ENCODE results near the gene SLC25A11. TPM values are rescaled to one million over a fixed set of nuclear protein-coding genes. Genes with fewer than 3 reads are reported as not detected.

SLC25A11 gene
- polyA plus RNA-seq, 1 experiment = 44.7 TPM

DNA sequence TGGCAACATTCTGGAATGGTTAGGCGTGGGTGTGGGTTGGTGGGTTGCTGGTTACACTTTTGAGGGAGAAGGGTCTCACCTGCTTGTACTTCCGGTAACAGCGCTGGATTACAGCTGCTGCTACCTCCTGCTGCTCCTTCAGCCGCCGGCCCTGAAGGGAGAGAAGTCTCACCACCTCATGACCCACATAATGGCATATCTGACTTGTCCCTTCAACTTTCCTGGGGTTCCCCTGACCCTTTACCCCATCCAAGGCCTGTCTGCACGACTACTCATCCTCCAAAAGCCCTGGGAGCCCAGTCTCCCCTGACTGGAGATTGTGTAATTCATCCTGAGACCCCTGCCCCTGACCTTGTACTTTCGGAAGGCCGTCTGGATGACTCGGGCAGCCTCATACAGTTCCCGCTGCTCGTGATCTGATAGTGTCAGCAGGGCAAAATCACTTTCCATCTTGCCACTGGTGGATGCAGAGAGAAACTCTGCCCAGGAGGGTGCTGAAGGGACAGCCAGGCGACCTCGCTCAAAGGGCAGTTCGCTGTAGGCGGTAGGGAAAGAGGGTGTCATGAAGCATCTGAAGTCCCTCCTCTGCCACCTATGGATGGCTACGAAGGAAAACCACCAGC is 29.8 kb upstream of the SLC25A11 start:
- Histone ChIP-seq H3K4me3 (ENCODE audit: low read depth, low read length) (peak overlapping the region; percentile 78), H3K27ac (ENCODE audit: low read depth, low read length) (peak overlapping the region; percentile 98), H3K9me3 (ENCODE audit: control insufficient read depth, insufficient read depth, low read length) (peaks cover 5% of the 10 kb centered on the region; the same call in 1 of the 2 replicates), H3K27me3 (ENCODE audit: control insufficient read depth, insufficient read depth, low read length) (no peaks in the 10 kb centered on the region)
- ChIA-PET CTCF (interaction anchor here (1.2 to 1.8 kb wide), 2 partner anchors 17 to 61 kb away, joined by 5 to 6 read pairs; partner anchors contain the start of gene CAMTA2), POLR2A (interaction anchor here (0.5 to 5.6 kb wide), 6 partner anchors 20 to 174 kb away, joined by 3 to 128 read pairs (median 4); partner anchors contain the start of genes ENO3, KIF1C, PFN1 and RNF167)
- TF ChIP-seq, protein P1, sequence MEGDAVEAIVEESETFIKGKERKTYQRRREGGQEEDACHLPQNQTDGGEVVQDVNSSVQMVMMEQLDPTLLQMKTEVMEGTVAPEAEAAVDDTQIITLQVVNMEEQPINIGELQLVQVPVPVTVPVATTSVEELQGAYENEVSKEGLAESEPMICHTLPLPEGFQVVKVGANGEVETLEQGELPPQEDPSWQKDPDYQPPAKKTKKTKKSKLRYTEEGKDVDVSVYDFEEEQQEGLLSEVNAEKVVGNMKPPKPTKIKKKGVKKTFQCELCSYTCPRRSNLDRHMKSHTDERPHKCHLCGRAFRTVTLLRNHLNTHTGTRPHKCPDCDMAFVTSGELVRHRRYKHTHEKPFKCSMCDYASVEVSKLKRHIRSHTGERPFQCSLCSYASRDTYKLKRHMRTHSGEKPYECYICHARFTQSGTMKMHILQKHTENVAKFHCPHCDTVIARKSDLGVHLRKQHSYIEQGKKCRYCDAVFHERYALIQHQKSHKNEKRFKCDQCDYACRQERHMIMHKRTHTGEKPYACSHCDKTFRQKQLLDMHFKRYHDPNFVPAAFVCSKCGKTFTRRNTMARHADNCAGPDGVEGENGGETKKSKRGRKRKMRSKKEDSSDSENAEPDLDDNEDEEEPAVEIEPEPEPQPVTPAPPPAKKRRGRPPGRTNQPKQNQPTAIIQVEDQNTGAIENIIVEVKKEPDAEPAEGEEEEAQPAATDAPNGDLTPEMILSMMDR (IDR thresholded peaks at IDR 0.05; ENCODE audit: low read depth, low read length) = no peak
- no peak for DNase-seq (ENCODE audit: low read depth, low spot score)

DNA sequence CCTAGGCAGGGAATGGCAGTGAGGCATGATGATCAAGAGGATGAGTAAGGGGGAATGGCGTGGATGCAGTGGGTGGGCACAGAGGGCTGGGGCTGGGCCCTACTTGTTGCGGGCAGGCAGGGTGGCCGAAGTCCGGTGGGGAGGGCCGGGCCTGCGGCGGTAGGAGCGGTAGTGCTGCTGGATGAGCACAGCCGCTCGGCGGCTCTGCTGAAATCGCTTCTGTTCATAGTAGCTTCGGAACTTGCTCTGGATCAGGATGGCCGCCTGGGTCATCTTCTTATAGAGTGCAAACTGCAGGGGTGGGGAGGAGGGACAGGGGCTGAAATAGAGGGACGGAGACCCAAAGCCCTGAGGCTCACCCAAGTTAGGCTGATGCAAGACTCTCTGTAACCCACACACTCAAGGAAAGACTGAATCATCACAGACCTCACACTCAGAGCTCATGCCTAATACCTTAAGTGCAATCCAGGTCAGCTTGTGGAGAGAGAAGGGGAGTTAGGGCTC is 29.3 kb upstream of the SLC25A11 start:
- peak; percentile 85 for DNase-seq (ENCODE audit: low read depth, low spot score)
- peaks cover 5% of the 10 kb centered on the region; the same call in 1 of the 2 replicates for H3K9me3 ChIP-seq (ENCODE audit: control insufficient read depth, insufficient read depth, low read length)
- peak overlapping the region; percentile 78 for H3K4me3 ChIP-seq (ENCODE audit: low read depth, low read length)
- ChIA-PET CTCF (interaction anchor here (1.8 kb wide), 1 partner anchor 60 kb away, joined by 5 read pairs; no protein-coding TSS in a partner anchor), POLR2A (interaction anchor here (0.5 to 5.6 kb wide), 6 partner anchors 20 to 173 kb away, joined by 3 to 128 read pairs (median 4); partner anchors contain the start of genes ENO3, KIF1C, PFN1 and RNF167)
- TF ChIP-seq, protein P1 (IDR thresholded peaks at IDR 0.05; ENCODE audit: low read depth, low read length) = no peak
- H3K27ac ChIP-seq (ENCODE audit: low read depth, low read length) = peak overlapping the region; percentile 98
- H3K27me3 ChIP-seq (ENCODE audit: control insufficient read depth, insufficient read depth, low read length) = no peaks in the 10 kb centered on the region

DNA sequence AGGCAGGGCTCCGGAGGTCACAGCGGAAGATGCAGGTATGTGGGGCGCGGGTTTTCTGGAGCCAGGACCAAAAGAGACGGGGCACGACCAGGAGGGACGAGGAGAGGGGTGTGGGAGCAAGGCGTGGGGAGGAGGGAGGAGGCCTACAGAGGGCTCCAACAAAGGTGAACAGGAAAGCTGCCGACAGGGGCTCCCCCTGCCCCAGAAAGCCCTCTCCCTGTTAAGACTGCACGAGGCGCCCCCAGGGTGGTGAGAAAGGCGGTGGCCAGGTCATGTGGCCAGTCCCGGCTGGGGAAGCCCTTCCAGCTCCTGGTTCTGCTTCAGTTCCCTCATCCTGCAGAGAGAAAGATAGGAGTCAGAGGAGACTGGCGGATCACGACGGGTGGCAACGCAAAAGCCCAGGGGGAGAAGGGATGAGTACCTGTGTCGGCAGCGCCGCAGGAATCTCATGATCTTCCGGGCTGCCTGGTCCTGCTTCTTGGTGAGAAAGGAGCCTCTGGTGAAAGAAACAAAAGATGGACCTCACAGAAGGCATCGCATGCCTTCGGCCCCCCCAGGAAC is 28.7 kb upstream of the SLC25A11 start:
- POLR2A ChIA-PET = interaction anchor here (1.0 to 5.6 kb wide), 7 partner anchors 10 to 173 kb away, joined by 3 to 128 read pairs (median 3); partner anchors contain the start of genes ENO3, INCA1, KIF1C and PFN1
- peak overlapping the region; percentile 78 for H3K4me3 ChIP-seq (ENCODE audit: low read depth, low read length)
- H3K9me3 ChIP-seq (ENCODE audit: control insufficient read depth, insufficient read depth, low read length) = peaks cover 5% of the 10 kb centered on the region; the same call in 1 of the 2 replicates
- TF ChIP-seq, protein P1 (IDR thresholded peaks at IDR 0.05; ENCODE audit: low read depth, low read length) = no peak
- H3K27me3 ChIP-seq (ENCODE audit: control insufficient read depth, insufficient read depth, low read length) = no peaks in the 10 kb centered on the region
- H3K27ac ChIP-seq (ENCODE audit: low read depth, low read length) = peak overlapping the region; percentile 98
- CTCF ChIA-PET = interaction anchor here (0.5 to 1.8 kb wide), 2 partner anchors 48 to 59 kb away, joined by 5 read pairs; no protein-coding TSS in a partner anchor
- DNase-seq (ENCODE audit: low read depth, low spot score) = no peak

DNA sequence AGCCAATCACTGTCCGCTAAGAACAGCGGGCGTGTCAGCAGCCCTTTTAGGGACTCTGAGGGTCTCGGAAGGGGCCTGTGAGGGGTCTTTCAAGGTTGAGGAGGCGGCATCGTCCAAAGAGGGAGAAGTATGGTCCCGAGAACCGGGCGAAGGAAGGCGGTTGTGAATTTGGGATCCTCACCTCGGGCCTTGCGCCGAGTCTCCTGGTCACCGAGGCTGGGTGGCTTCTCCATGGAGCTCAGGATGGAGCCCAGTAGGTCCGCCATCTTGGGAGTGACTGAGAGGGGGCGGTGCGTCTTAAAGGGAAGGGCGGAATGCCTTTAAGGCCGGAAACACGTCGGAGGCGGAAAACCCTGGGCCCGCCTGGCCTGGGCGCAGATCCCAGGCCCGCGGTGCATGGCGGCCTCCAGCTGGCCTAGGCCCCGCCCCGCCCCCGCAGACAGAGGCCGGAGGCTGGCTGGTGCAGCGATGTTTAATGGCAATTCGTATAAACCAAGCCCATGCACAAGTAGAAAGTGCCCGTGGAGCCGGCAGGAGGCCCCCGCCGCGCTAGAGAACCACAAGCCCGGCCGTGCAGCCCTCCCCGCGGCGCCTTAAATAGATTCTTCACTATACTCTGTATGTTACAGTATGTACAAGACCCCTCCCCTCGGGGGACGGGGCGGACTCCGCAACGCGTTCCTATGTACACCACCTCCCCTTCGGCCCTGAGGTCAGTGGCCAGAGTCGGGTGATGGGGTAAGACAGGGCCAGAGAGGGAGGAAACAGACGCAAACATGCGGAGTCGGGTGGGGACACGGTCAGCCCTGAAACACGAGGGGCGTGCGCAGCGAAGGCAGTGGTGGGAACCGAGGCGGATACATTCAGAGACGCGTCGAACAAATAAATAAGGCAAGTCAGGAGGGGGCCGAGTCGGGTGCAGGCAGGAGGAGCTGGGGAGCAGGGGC is 28.0 kb upstream of the SLC25A11 start, which contains the start of gene SPAG7:
Gene SPAG7 (minus strand): TSS at position 279 of the 947 bp plus-strand sequence. CDS start 13 bp downstream, at position 266.
- TF ChIP-seq, protein P1 (IDR thresholded peaks at IDR 0.05; ENCODE audit: low read depth, low read length) = no peak
- Histone ChIP-seq H3K9me3 (ENCODE audit: control insufficient read depth, insufficient read depth, low read length) (peaks cover 5% of the 10 kb centered on the region; the same call in 1 of the 2 replicates), H3K27me3 (ENCODE audit: control insufficient read depth, insufficient read depth, low read length) (no peaks in the 10 kb centered on the region), H3K27ac (ENCODE audit: low read depth, low read length) (peak within 1 kb of the TSS; percentile 98), H3K4me3 (ENCODE audit: low read depth, low read length) (peak within 1 kb of the TSS; percentile 84)
- peak; percentile 96 for DNase-seq (ENCODE audit: low read depth, low spot score)
- ChIA-PET CTCF (interaction anchor here (0.5 to 2.6 kb wide), 5 partner anchors 15 to 94 kb away, joined by 3 to 11 read pairs (median 5); no protein-coding TSS in a partner anchor), POLR2A (interaction anchor here (0.6 to 5.6 kb wide), 12 partner anchors 10 to 824 kb away, joined by 3 to 128 read pairs (median 6); partner anchors contain the start of genes CAMTA2, ENO3, GP1BA and INCA1)
